ENCODE results near the gene DNAJC7.

- peak; percentile 55 for TF ChIP-seq ZNF316 (IDR thresholded peaks at IDR 0.05)
- no peak for TF ChIP-seq GATA2 (CRISPR knock-in tag; IDR thresholded peaks at IDR 0.05)
- TF ChIP-seq ETV5 (CRISPR knock-in tag; IDR thresholded peaks at IDR 0.05; ENCODE audit: low read depth), result no peak
- no peak for TF ChIP-seq NFIC (IDR thresholded peaks at IDR 0.05)
- no peak for TF ChIP-seq POLR2AphosphoS5 (IDR thresholded peaks at IDR 0.05; ENCODE audit: control insufficient read depth, insufficient read depth, low read depth, low read length)
- no peak for TF ChIP-seq ZNF639 (CRISPR knock-in tag; conservative IDR thresholded peaks at IDR 0.05 in 1 of 2, IDR thresholded peaks at IDR 0.05 in 1 of 2)
- no peak for TF ChIP-seq ZBTB8A (IDR thresholded peaks at IDR 0.05; ENCODE audit: partially characterized antibody)
- no peak for TF ChIP-seq MEIS2 (IDR thresholded peaks at IDR 0.05; ENCODE audit: partially characterized antibody)
- no peak for TF ChIP-seq CTCF (IDR thresholded peaks at IDR 0.05 in 2 of 3, conservative IDR thresholded peaks at IDR 0.05 in 1 of 3; ENCODE audit: insufficient read depth in 2 of 3, low read depth in 1 of 3, low read length in 3 of 3)
- no peak for TF ChIP-seq RBBP5 (IDR thresholded peaks at IDR 0.05; ENCODE audit: borderline replicate concordance, insufficient read depth, low read length, poor library complexity, severe bottlenecking)
- no peak for TF ChIP-seq ILK (tag; IDR thresholded peaks at IDR 0.05; ENCODE audit: borderline replicate concordance, low read depth)
- no peak for TF ChIP-seq EZH2 (IDR thresholded peaks at IDR 0.05; ENCODE audit: borderline replicate concordance, low read depth, low read length)
- TF ChIP-seq TEAD2 (tag; IDR thresholded peaks at IDR 0.05), result no peak
Observed at GRCh38 chr17:42001729-42002128, 15.5 kb downstream of the DNAJC7 start.
